ENCODE measurements around the gene CCDC192. TPM values are rescaled to one million over a fixed set of nuclear protein-coding genes. Genes with fewer than 3 reads are reported as not detected.
"Not testable (repeated sequence)": the region's sequence is repeated elsewhere in the genome, so short reads cannot be mapped to it uniquely, and the experiment has no call there.

The CCDC192 gene
- polyA plus RNA-seq, 4 donors, result 0.73 to 1.5 (median 0.78) TPM

DNA sequence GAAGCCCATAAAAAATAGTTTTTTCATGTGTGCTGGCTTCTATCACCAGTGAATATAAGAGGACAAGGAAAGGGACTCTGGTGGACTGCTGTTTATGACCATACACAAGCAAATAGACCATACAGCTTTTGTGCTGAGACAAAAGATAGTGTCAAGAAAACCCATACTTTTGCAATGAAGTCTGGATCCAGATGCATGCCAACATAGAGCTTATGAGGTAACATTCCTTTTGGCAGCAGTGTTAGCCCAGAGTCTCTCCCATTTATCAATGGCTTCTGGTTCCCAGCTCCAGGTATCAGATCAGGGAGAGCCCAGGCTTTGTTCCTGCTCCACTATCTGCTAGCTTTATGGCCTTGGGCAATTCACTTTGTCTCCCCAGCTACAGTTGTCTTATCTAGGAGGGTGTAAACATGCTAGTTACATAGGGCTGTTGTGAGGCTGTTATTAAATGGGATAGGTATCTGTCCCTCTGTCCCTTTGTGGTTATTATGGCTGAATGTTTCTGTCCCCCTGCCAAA is 55.6 kb downstream of the CCDC192 start:
- DNase-seq (ENCODE audit: low read depth in 4 of 4, low spot score in 3 of 4), result no peak

DNA sequence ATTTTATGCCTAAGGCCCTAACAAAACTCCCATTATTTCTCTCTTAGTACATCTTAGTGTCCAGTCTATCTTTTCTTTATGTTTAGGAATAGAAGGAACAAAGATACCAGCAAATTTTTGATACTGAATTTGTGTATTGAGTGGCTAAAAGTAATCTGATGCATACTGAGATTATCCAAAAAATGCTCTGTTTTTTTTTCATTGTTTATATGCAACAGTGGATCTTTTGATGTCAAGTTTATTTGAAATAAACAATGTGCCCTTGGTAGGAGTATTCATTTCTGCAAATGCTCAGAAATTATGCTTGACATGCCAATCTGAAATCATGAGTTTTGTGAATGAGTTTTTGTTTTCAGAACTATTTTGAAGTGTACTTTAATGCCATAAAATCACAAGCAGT is 58.7 kb downstream of the CCDC192 start:
- DNase-seq (ENCODE audit: low read depth in 4 of 4, low spot score in 3 of 4), result no peak

DNA sequence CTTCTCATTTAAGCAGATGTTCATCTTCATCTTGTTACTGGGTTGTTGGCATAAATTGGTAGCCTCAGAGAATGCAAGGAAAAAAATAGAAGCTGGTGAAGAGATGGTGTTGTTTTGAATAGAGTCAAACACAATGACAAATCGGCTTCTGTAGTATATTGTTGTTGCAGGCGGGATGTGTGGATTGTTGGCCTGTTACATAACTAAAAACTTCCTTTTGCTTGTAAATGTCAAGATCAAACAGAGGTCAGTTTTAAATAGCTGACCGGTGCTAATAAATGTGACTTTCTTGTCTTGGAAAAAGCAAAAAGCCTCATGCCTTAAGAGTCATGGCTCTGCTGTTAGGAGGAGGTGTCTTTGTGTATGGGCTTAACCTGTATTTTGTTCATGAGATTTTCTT is 59.2 kb downstream of the CCDC192 start:
- no peak for DNase-seq (ENCODE audit: low read depth in 4 of 4, low spot score in 3 of 4)

DNA sequence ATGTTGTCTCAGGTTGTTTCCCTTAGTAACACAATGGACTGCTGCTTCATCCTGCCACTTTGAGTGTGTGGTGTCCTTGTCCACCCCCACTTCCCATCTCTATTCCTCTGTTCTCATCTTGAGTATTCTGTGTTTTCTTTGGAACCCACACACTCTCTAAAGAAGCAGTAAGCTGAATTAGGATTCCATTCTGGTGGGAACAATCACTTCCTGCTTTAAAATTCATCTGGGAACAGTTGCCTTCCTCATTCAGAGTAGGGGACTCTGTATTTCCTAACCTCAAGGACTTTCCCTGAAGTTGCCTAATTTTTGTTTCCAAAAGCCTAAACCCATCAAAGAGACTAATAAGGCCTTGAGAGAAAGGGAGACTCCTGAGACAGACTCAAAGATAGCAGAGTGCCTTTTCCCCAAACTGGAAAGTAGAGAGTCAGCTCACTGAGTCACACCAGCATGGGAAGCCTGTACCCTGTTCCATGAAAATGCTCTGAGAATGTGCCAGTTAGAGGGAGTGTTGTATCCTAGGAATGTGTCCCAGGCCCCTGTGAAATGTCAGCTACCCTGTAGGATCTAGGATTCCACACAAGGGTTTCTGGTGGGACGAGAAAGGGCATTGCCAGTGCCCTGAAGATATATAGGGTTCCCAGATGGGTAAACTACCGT is 63.6 kb downstream of the CCDC192 start:
- DNase-seq (ENCODE audit: low read depth in 4 of 4, low spot score in 3 of 4), result no peak

DNA sequence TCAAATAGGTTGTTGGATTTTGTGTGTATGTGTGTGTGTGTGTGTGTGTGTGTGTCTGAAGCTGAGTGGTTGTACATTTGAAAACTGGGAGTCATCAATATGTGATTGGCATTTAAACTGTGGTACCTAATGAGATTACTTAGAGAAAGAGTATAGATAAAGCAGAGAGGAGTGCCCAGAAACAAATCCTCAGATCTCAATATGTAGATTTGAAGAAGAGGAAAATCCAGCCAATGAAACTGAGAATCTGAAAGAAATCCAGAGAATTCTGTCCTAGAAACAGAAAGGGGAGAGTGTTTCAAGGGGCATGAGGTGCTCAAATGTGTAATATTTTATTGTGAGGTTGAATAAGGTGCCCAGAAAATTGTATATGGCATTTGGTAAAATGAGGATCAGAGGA is 66.2 kb downstream of the CCDC192 start:
- DNase-seq (ENCODE audit: low read depth in 4 of 4, low spot score in 3 of 4), result no peak

DNA sequence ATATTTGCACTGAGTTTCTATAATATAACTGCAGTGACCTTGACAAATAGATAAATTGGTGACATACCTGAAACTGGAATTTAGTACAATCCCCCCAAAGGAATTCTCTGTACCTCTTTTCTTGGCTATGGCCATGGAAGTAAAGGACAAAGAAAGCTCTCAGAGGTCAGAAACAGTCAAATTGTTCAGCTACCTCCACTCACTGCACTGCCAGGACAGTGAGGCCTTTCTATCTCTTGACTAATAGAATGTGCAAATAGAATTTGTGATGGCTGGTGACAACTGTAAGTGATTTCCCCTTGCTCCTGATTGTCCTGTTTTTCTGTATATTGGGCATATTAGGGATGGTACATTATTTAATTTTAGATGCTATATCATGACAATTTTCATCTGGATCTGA is 67.1 kb downstream of the CCDC192 start:
- no peak for DNase-seq (ENCODE audit: low read depth in 4 of 4, low spot score in 3 of 4)

DNA sequence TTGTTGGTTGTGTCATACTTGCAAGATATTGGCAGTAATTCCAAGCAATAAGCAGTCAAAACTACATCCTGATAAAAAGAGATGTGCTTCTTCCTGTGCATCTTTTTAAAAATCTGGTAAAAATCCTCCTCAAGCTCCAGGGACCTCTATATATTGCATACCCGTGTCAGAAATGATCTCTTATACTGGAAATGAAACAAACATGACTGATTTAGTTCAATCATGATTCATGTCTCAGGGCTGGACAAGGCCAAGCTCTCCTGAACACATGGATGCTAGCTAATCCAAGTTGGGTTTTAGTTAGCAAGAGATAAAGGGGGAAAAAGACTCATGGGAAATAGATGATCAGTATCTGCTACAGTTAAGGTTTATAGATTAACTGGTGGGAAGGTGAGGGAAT is 69.3 kb downstream of the CCDC192 start:
- no peak for DNase-seq (ENCODE audit: low read depth in 4 of 4, low spot score in 3 of 4)

DNA sequence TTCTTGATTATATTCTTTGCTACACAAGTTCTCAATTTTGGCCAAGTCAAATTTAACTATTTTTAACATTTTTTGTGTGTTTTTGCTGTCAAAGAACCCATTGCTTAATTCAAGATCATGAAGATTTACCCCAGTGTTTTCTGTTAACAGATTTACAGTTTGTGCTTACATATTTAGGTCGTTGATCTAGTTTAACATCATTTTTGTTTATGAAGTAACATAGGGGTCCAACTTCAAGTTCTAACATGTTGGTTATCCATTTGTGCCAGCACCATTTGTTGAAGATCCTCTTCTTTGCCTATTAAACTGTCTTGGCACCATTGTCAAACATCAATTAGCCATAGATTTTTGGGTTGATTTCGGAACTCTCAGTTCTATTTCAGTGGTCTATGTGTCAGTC is 71.0 kb downstream of the CCDC192 start:
- no peak for DNase-seq (ENCODE audit: low read depth in 4 of 4, low spot score in 3 of 4)

DNA sequence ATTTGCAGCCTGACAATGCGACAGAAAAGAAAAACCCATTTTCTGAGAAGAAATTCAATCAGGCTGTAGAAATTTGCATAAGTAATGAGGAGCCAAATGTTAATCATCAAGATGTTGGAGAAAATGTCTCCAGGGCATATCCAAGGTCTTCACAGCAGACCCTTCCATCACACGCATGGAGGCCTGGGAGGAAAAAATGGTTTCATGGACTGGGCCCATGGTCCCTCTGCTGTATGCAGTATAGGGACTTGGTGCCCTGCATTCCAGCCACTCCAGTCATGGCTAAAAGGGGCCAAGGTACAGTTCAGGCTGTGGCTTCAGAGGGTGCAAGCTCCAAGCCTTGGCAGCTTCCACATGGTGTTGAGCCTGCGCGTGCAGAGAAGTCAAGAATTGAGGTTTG is 73.3 kb downstream of the CCDC192 start:
- no peak for DNase-seq (ENCODE audit: low read depth in 4 of 4, low spot score in 3 of 4)

DNA sequence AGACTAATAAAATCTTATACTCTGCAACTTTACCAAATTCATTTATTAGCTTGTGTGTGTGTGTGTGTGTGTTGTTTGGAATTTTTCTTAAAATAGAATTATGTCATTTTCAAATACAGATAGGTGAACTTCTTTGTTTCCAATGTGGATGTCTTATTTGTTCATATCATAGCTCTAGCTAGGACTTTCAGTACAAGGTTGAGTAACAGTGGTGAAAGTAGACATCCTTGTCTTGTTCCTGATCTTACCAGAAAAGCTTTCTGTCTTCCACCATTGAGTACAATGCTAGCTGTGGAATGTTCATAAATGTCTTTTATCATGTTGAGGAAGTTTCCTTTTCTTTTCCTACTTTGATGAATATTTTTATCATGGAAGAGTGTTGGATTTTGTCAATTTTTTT is 74.8 kb downstream of the CCDC192 start:
- DNase-seq (ENCODE audit: low read depth in 4 of 4, low spot score in 3 of 4), result no peak

DNA sequence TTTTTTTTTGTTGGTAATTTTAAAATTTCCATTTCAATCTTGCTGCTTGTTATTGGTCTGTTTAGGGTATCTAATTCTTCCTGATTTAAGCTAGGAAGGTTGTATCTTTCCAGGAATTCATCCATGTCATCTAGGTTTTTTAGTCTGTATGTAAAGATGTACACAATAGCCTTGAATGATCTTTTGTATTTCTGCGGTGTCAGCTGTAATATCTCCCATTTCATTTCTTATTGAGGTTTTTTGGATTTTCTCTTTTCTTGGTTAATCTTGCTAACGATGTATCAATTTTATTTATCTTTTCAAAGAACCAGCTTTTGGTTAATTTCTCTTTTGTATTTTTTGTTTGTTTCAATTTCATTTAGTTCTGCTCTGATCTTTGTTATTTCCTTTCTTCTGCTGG is 79.3 kb downstream of the CCDC192 start:
- not testable (repeated sequence) for DNase-seq (ENCODE audit: low read depth in 4 of 4, low spot score in 3 of 4)

DNA sequence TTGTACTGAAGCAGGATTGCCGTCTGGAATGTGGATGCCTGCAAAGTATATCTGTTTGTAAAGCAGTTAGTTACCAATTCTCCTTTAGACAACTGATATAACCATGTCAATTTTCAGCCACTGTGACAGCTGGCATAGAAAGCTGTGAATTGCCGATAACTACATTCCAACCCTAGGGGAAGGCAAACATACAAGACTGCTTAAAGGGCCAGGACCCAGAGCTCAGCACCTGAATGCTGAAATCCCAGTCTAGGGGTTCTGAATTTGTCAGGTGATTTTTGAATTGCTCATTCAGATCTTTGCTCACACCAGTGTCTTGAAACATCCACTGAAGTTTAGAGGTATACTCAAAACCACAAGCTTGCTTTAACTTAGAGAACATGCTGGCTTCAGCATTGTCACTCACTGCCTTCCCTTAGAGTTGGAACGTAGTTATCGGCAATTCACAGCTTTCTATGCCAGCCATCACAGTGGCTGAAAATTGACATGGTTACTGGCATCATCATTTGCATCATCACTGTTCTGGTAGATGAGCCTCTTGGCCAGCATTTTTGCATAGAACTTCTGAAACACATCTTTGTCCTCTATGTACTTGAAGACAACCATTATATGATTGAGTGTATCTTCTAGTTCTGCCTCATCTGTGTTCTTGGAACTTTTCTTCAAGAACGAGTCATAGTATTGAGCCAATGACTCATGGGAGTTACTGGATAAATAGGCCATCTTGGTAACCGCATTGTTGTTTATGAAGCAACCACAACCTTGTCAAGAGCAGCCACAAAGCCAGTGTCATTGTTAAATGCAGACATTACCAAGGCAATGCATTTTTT is 82.1 kb downstream of the CCDC192 start:
- no peak for DNase-seq (ENCODE audit: low read depth in 4 of 4, low spot score in 3 of 4)

DNA sequence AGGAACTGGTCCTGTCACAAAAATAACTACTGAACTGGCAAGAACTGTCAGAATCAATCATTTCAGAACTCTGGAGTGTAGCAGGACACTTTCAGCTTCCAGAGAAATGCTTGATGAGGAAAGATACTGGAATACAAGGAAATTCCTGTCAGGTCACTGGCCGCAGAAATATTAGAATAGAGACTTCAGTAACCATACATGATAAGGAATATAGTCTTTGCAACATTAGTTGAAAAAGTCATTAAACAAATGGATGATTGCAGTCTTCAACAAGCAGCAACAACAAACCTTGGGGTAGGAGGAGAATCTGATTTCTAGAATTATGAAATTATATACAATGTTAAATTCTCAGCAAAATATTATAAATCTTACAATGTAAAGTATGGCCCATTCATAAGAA is 88.2 kb downstream of the CCDC192 start:
- DNase-seq (ENCODE audit: low read depth in 4 of 4, low spot score in 3 of 4), result no peak

DNA sequence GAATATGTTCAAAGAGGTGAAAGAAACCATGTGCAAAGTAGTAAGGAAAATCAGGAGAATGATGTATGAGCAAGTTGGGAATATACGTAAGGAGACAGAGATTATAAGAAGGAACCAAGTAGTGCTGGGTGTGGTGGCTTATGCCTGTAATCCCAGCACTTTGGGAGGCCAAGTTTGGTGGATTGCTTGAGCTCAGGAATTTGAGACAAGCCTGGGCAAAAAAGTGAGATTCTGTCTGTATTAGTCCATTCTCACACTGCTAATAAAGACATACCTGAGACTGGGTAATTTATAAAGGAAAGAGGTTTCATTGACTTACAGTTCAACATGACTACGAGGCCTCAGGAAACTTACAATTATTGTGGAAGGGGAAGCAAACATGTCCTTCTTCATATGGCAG is 88.7 kb downstream of the CCDC192 start:
- DNase-seq (ENCODE audit: low read depth in 4 of 4, low spot score in 3 of 4), result not testable (repeated sequence)

DNA sequence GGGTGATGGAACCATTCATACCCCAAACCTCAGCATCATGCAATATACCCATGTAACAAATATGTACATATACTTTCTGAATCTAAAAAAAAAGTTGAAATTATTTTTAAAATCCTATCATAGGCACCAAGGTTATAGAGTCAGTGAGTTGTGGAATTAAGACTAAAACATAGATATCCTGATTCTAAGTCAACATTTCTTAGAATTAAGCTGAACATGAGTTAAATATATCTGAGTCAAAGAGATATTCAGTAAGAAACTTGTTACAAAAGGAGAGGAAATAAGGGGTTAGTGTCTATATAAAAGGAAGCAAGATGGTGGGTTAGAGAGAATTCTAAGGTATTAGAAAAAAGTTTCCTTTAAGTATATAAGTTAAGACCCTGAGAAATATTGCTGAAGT is 89.9 kb downstream of the CCDC192 start:
- no peak for DNase-seq (ENCODE audit: low read depth in 4 of 4, low spot score in 3 of 4)

DNA sequence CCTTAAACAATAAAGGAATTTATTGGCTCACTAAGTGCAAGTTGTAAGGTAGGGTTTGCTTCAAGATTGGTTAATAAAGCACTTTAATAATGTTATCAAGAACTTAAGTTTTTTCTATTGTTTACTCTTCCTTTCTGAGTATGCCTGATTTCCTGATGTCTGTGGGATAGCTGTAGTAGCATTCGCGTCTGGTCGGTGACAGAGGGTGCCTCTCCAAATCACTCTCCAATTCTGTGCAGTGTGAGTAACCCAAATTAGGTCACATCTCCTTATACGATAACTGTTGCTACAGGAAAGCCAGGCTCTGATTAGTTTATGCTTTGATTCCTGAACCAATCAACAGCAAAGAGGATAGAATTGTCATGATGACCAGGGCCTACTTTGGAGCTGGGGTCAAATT is 90.7 kb downstream of the CCDC192 start:
- no peak for DNase-seq (ENCODE audit: low read depth in 4 of 4, low spot score in 3 of 4)

DNA sequence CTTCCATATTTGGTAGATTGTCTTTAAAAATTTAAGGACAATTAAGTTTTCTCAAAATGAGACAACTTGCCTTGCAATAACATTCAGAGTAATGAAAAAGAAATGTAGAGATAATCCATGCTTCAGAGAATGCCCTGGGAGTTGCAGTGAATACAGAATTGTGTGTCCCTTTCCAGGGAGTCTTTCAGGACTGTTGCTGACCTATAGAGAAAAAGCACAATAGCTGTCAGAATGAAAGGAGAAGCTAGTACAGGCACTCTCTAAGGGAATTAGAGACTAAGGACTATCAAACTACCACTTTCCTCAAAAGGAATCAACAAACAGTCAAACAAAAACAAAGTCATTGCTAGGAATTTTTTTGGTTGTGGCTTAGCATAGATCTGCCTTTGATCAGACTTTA is 93.0 kb downstream of the CCDC192 start:
- DNase-seq (ENCODE audit: low read depth in 4 of 4, low spot score in 3 of 4), result no peak

DNA sequence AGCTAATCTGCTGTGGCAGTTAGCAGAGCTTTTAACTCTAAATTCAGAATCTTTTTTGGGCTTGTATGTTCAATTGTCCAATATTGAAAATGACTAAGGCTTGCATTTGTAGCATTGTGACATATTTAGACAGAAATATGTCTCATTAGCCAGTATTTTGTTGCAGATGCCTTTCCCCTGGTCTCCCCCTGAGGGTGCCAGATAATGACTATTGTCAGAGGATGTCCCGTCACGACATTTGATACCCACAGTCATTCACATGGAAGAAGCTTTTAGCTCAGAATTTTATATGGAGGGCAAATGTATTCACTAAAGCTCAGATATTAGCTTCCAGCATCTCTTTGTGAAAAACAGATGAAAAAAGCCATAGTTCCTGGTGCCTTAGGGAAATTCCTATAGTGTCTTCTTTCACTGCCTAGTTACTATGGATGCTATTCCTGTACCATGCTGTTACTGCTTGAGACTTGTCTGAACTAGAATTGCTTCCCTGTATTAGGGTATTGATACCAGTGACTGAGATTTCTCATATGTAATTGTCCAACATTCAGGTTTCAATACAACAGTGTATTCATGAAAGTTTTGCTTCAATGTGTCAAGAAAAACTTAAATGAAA is 96.2 kb downstream of the CCDC192 start:
- no peak for DNase-seq (ENCODE audit: low read depth in 4 of 4, low spot score in 3 of 4)

DNA sequence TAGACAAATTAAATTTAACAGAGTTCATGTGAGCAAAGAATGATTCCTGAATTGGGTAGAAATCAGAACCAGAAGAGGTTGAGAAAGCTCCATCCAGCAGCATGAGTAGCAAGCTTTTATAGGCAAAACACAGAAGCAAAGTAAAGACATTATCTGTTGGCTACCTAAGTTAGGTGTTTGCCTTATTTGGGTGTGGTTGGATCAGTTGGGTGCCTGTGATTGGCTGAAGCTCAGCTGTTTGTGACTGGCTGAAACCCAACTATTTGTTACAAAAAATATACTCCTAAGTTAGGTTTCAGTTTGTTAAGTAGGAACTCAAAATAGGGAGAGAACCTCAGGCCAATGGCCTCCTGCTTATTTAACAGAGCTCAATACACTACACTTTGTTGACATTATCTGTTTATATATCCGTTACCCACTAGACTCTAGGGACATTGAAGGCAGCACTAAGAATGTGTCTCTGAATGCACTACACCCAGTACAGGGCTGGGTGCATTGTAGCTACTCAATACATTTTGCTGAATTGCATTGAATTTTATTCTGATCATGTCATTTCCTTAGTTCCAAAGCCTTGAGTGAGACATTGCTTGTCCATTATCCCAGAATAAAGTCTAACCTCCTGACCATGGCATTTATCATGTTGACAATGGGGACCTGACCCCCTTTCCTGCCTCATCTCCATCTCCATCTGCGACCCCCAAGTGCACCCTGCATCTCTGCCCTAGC is 98.7 kb downstream of the CCDC192 start:
- no peak for DNase-seq (ENCODE audit: low read depth in 4 of 4, low spot score in 3 of 4)

DNA sequence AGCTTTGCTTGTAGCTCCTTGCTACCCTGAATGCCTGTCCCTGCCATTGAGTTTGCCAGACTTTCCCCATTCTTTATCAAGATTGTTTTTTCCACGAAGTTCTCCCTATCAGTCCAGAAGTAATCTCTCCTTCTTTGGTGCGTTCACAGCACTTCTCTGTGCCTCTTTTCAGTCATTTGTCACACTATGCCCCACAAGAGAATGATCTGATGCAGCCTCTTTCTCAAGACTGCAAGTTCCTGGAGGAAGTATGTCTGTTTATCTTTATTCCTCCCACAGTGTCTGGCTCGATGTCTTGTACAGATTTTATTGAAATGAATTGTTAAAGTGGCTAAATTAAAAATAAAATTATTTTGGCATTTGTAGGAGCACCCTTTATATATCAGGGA is 99.3 kb downstream of the CCDC192 start:
- DNase-seq (ENCODE audit: low read depth in 4 of 4, low spot score in 3 of 4), result no peak

DNA sequence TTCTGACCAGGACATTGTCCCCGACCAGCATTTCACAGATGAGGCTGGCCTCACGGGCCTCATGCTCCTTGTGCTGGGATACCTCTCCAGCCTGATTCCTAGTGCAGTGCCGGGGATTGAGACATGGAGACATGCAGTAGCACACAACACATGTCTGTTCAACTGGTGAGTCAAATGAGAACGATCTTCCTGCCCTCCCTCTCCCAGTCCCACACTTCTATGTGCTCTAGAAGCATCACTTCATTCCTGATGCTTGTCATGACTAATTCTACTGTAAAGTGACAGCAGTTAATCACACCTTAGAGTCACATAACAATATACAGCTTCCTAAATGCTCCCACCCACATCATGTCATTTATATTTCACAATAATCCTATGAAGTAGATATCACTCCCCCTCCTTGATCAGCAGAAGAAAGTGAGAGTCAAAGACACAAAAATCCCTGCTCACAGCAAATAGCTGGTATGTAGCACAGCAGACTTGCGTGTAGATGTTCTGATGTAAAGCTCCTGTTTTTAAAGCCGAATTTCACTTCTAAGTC is 101.8 kb downstream of the CCDC192 start:
- no peak for DNase-seq (ENCODE audit: low read depth in 4 of 4, low spot score in 3 of 4)
